GM03348 (cell line): Measurements from ENCODE around the gene RIPOR2.

Experiments
- DNase-seq: peaks from one replicate; pipeline ENCODE4 v3.0.0; 2012; ENCODE audit warnings: low spot score

The RIPOR2 gene

DNA sequence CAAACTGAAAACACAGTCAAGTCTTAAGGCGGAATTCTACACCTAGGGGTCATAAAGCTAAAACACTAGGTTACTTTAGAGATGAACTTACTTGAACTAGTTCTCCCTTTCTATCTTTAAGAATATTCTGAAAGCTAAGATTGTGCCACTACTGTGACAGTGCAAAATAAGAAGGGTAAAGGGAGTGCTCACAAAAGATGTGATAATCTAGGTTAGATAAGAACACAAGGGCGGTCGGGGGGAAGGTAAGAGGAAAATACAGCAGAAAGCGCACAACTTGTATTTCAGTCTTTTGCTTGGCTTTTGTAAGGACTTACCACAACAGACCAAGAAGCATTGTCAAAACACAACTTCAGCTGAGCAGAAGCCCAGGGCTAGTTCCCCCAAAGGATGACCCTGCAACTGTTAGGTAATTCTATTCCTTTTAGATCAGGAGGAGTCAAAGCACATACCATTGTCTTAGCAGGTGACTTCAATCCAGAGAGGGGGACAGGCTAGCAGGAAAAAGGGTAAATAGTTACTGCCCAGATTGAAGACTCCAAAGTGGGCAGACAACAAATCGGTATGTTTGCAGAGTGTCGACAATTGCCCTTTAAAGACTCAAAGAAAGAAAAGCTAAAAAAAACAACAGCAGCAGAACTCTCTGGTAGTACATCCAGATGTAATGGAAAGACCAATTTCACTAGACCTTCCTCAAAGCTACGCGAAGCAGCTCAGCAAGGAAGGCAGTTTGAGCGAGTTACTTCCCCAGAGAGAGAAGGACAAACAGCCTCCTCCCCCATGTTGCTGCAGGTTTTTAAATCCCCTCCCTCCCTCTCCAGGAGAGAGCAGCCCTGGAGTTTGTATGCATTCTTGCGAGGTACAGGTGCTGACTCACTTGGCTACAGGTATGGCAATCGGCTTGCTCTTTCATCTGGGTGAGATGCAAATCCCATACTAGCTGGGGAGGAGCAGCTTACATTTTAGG is 59.0 kb downstream of the RIPOR2 start:
- no peak for DNase-seq

DNA sequence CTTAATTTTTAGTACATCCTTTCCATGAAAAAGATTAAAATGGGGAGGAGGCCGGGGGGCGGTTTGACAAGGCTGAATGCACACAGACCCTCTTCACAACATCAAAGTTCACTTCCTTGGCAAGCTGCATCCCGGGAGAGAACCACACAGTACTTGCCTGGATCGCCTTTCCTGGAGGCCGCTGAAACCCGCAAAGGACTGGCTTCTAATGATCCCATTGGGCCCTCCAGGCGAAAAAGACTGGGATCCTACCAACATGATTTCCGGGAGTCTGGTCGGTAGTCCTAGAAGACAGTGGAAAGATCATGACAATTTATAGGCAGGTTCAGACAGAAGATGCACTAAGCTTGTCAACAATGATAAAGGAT is 60.2 kb downstream of the RIPOR2 start:
- DNase-seq: no peak

- DNase-seq: no peak
These were observed 60.8 kb downstream of the RIPOR2 start for GRCh38 chr6:24874776-24875533.

GRCh38 chr6:24874128-24874527 is 61.6 kb downstream of the RIPOR2 start:
- DNase-seq: no peak

DNA sequence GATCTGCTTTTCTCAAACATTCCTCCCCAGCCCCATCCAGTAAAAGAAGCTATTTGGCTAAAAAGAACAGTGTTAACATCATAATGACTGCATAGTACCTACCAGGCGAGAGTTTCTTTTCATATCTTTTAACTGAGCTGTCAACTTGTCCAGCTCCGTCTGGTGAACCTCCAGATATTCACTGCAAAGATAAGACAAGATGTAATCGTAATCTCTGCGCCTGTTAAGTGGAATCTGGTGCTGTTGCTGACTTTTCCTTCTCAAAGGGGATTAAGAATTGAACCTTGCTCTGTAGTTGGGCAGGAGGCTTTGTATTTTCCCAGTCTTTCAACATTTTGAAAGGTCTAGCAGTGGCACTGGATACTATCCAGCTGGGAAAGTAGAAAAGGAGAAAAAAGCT is 63.0 kb downstream of the RIPOR2 start:
- DNase-seq: no peak

GRCh38 chr6:24868765-24869164 is 67.0 kb downstream of the RIPOR2 start:
- no peak for DNase-seq

DNA sequence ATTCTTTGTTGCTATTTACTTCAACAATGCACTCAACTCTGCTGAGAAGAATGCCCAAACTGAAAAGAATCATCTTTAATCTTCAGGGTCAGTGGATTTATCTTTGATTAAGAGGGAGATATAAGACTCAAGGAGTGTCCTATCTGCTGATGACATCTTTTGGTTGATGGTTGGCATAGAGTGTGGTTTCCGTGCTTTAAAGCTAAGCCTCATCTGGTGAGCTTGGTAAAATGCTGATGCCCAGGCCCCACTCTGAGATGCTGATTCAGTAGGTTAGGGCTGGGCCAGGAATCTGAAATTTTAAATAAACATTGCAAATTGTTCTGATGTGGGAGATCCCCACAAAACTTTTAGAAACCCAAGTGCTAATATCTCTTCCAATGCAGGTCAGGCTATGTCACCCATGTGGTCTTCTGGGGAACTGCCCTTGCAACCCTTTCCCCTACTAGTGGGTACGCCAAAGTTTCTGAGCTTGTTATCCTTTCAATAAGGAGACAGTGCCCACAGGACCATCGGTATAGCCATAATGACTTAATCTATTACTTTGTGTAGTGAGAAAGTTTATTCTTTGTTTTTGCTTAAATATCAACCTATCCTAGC is 68.6 kb downstream of the RIPOR2 start:
- DNase-seq: no peak

DNA sequence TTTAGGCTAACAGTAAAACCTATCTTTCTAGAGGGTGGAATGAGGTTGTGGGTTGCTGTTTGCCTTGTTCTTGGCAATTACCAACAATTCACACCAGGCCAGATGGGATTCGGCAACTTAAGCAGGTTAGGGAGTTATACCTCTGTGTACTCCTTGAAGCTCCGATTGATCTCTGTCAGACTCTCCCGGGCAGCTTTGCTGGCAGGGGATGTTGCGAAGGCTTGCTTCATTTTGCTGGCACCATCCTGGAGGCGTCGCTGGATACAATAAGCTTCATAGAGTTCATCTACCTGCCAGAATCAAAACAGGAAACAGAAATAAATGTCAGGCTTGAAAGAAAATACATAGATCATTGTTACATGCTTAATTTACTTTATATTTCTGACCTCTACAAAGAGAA is 70.6 kb downstream of the RIPOR2 start:
- no peak for DNase-seq

DNA sequence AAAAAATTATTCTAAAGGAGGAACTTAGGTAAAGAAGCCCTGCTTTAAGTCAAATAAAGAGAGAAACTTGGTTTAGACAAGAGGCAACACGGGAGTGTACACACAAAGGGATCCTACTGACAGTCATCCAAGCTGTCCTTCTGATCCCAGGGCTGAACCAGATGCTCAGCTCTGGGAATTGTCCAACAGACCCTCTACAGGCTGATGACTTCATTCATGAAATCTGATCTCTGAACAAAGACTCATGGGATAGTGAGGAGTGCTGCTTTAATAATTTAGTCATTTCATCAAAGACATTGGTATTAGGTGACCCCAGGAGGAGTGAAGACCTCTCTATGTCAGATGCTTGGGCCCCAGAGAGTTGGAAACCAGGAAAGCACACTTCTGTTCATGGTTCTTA is 71.4 kb downstream of the RIPOR2 start:
- DNase-seq: peak; percentile 13

DNA sequence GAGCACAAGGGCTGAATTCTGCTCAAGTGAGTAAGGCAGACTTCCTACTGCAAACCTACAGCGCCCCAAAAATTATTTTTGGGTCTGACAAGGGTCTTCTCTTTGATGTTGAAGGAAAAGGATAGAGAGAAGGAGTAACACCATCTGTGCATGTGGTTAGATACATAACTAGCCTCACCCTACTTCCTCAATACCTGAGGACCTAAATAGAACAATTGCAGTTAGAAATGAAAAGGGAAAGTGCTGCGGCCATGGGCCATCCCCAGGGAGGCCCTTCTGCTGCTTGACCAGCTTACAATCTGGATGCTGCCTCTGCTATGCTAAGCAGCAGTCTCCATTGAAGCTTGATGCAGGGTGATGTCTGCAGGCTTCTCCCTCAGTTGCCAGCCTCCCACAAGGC is 73.8 kb downstream of the RIPOR2 start:
- no peak for DNase-seq

DNA sequence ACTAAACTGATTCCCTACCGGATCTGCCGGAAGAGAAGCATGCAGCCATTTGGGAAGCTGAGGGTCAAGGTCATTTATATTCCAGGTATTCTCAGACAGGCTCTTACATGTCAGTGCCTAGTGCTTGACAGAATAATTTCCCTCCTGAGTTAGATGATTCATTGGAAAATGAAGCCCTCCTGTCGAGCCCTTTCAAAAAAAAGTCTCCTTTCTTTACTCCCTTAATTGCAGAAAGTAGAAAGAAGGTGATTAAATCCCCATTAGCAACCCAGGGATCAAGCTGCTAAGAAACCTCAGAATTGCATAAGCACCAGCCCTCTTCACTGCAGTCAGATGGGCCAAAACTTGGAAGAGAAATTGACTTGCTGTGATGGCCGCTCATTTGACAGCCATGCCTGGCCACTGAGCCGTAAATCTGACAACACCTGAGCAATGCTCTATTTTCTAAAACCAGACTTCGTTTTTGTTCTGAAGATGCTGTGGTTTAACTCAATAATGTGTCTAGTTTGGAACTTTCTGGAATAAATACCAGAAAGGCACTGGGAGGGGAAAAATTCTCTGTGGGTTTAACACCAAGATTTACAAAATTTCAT is 76.1 kb downstream of the RIPOR2 start:
- no peak for DNase-seq

GRCh38 chr6:24859132-24859531 is 76.6 kb downstream of the RIPOR2 start:
- no peak for DNase-seq

- peak; percentile 53 for DNase-seq
These were observed 77.5 kb downstream of the RIPOR2 start for GRCh38 chr6:24858177-24858653.

DNA sequence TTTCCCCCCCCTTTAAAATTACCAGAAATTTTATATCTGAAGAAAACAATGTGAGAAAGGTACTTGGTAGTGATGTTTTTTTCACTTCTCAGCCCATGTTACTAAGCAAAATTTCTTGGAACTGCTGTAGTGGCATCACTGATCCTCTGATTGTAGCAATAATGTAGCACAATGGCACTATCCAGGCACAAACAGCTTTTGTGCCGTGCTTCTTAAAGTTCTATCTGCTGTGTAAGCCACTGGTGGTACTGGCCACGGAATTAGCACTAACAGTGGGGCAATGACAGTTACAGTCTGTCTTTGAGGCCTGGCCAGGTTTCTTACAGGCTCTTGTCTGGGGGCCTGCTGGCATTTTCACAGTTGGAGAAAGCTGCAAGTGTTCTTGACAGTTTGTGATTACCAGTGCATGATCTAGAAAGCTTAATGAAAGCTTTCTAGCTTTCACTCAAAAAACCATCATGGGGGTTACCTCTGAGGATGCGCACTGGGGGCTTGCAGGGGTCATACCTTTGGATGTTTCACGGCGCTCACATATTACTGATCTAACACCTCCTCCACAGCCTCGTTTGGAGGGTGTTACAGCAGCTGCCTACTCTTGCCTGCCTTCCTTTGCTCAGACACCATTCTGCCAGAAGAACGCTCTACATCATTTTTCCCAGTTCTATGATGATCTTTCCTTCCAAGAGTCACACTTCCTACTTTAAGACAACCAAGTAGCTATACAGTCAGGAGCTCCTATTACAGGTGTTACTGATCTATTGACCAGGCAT is 78.7 kb downstream of the RIPOR2 start:
- no peak for DNase-seq

- no peak for DNase-seq
These were observed 79.5 kb downstream of the RIPOR2 start for GRCh38 chr6:24856246-24856599.

- peak; percentile 89 for DNase-seq
These were observed 80.1 kb downstream of the RIPOR2 start for GRCh38 chr6:24855395-24856245.

- no peak for DNase-seq
These were observed 81.6 kb downstream of the RIPOR2 start for GRCh38 chr6:24854077-24854666.

GRCh38 chr6:24851086-24851485 is 84.7 kb downstream of the RIPOR2 start:
- no peak for DNase-seq

GRCh38 chr6:24849713-24850112 is 86.0 kb downstream of the RIPOR2 start:
- no peak for DNase-seq

- no peak for DNase-seq
These were observed 87.3 kb downstream of the RIPOR2 start for GRCh38 chr6:24848461-24848860.
